Mucosa of descending colon (tissue), 3 donors: ENCODE measurements around the gene TMEM186. TPM values are rescaled to one million over a fixed set of nuclear protein-coding genes. Genes with fewer than 3 reads are reported as not detected.

Experiments
- ATAC-seq: fragments of 200-7000 bp; cut with Tn5 transposase; one replicate; pipeline ENCODE4 v1.9.1; 2020; ENCODE audit warnings: mild to moderate bottlenecking, moderate library complexity
- DNase-seq, 3 donors: peaks; one replicate each; pipeline ENCODE4 v3.0.0-alpha.2; 2020
- H3K36me3 ChIP-seq: fragments of 200-600 bp; one replicate; pipeline ENCODE4 v1.8.0; 2021; ENCODE audit warnings: low read depth, mild to moderate bottlenecking
- H3K4me1 ChIP-seq: fragments of 200-600 bp; one replicate; pipeline ENCODE4 v1.8.0; 2021; ENCODE audit warnings: low read depth, mild to moderate bottlenecking
- H3K4me3 ChIP-seq: fragments of 200-600 bp; one replicate; pipeline ENCODE4 v1.8.0; 2021; ENCODE audit warnings: mild to moderate bottlenecking
- H3K9me3 ChIP-seq: fragments of 200-600 bp; one replicate; pipeline ENCODE4 v1.8.0; 2021; ENCODE audit warnings: mild to moderate bottlenecking
- intact Hi-C, 2 donors: fragments of 100-400 bp; cut with DNase I in 1 of 2; cut with micrococcal nuclease in 1 of 2; formaldehyde crosslinking; loops; one replicate each; pipeline versions ENCODE4 v1.11.0 to v1.11.1; 2022; cut with DNase I, micrococcal nuclease
- total RNA-seq, 3 donors: library from RNA; stranded (reverse); fragmentation: NEBNext Ultra II Directional in 2 of 3; extraction: Animal tissue kit (Norgen Biotek cat#: 25700) in 2 of 3; gene quantifications; one replicate each; pipeline versions ENCODE4 v1.2.1 to v1.2.4, GENCODE V29; 2021 to 2023
- TF ChIP-seq, protein P1 (sequence below): fragments of 200-600 bp; IDR thresholded peaks from one replicate; pipeline ENCODE4 v1.8.0; 2022; ENCODE audit warnings: antibody characterized with exemption, mild to moderate bottlenecking
- donor health status: DM: no; HTN: no; CAD: no; lungs with moderate emphysema.
- donor health status: DM: no; HTN: no; CAD: no.
- donor health status: DM: no; HTN: yes; CAD: no.

Gene TMEM186
- total RNA-seq, 3 donors from 2014 or later, result 12.2 to 13.9 (median 13.2) TPM

DNA sequence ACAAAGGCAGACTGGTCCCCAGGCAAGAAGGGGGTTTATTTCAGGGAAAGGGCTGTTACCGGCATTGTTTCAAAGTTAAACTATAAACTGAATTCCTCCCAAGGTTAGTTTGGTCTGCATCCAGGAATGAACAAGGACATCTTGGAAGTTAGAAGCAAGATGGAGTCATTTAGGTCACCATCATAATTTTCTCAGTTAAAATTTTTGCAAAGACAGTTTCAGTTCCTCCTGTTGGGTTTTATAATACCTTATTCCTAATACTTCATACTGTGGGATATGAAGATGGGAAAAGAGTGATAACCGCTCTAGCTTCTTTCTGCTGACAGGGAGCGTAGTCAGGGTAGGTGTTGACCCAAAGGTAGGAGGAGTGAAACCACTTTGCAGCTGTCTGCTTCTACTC, 25.0 kb upstream of the TMEM186 start:
- ATAC-seq (no peak), DNase-seq (no peak)
- intact Hi-C loops, result loop anchor here in 1 of 2 donors (10.0 kb wide), 1 partner anchor 62 kb away; the partner anchor contains the start of gene LITAFD
- TF ChIP-seq, protein P1, sequence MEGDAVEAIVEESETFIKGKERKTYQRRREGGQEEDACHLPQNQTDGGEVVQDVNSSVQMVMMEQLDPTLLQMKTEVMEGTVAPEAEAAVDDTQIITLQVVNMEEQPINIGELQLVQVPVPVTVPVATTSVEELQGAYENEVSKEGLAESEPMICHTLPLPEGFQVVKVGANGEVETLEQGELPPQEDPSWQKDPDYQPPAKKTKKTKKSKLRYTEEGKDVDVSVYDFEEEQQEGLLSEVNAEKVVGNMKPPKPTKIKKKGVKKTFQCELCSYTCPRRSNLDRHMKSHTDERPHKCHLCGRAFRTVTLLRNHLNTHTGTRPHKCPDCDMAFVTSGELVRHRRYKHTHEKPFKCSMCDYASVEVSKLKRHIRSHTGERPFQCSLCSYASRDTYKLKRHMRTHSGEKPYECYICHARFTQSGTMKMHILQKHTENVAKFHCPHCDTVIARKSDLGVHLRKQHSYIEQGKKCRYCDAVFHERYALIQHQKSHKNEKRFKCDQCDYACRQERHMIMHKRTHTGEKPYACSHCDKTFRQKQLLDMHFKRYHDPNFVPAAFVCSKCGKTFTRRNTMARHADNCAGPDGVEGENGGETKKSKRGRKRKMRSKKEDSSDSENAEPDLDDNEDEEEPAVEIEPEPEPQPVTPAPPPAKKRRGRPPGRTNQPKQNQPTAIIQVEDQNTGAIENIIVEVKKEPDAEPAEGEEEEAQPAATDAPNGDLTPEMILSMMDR, result no peak
- Histone ChIP-seq H3K36me3 (peaks cover 4% of the 10 kb centered on the region), H3K9me3 (no peaks in the 10 kb centered on the region), H3K4me1 (no peaks in the 10 kb centered on the region), H3K4me3 (no peak overlapping the region)

DNA sequence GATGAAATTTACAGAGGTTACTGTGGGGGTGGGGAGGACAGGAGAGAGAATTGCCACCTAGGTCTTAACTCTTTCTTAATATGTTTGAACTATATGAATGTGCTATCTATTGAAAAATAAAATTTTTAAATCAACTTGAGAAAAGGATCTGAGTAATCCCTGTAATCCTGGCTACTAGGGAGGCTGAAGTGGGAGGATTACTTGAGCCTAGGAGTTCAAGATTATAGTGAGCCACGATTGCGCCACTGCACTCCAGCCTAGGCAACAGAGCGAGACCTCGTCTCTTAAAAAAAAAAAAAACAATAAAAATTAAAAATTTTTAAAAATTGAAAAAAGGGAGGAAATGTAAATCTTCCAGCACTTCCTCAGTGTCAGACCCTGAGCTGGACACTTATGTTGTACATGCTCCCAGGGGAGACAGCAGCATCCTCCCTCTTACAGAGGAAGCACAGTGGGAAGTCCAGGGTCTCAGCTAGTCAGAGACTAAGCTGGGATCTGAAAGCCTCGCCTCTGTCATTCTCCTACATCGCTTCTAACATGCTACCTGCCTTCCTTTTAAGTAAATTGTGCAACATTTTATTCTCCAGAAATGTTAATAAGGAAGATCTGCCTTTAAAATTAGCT, 22.1 kb upstream of the TMEM186 start:
- H3K4me1 ChIP-seq, result no peaks in the 10 kb centered on the region
- DNase-seq (no peak), ATAC-seq (no peak)
- TF ChIP-seq, protein P1, result no peak
- H3K36me3 ChIP-seq, result peaks cover 4% of the 10 kb centered on the region
- no peaks in the 10 kb centered on the region for H3K9me3 ChIP-seq
- no peak overlapping the region for H3K4me3 ChIP-seq
- intact Hi-C loops, result loop anchor here in 1 of 2 donors (10.0 kb wide), 1 partner anchor 65 kb away; the partner anchor contains the start of gene LITAFD

DNA sequence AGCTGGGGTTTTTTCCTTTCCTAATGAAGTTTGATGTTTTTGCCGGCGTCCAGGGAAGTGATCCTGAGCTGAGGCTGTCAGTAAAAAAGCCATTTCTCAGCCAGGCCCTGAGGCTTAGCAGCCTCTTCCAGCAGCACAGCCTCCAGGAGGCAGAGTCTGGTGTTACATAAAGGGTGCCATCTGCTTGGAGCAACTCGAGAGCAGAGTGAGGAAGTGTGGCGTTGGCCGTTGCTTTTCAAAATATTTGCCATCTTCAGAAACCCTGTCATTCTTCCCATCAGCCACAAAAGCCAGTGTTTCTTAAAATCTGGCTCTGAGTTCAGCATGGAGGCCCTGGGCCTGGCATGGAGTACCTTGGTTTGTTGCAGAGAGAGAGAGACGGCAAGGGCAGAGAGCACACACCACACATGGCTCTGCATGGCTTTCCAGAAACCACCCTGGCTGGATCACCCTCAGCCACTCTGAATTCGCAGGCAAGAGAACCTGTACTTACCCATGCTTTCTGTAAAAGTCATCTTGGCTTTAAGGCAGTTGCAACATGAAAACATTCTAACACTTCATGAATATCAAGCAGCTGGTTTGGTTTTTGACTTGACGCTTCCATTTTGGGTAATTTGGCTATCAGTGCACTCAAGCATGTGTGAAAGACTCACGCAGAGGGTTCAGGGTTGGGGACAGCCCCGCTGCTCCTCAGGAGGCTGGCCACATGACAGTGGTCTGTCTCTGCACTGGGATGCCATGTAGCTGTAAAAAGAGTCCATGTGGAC, 21.2 kb upstream of the TMEM186 start:
- no peaks in the 10 kb centered on the region for H3K4me1 ChIP-seq
- H3K4me3 ChIP-seq, result no peak overlapping the region
- intact Hi-C loops, result no loop called here
- ATAC-seq (no peak), DNase-seq (no peak)
- H3K9me3 ChIP-seq, result no peaks in the 10 kb centered on the region
- peaks cover 5% of the 10 kb centered on the region for H3K36me3 ChIP-seq
- TF ChIP-seq, protein P1, result no peak

DNA sequence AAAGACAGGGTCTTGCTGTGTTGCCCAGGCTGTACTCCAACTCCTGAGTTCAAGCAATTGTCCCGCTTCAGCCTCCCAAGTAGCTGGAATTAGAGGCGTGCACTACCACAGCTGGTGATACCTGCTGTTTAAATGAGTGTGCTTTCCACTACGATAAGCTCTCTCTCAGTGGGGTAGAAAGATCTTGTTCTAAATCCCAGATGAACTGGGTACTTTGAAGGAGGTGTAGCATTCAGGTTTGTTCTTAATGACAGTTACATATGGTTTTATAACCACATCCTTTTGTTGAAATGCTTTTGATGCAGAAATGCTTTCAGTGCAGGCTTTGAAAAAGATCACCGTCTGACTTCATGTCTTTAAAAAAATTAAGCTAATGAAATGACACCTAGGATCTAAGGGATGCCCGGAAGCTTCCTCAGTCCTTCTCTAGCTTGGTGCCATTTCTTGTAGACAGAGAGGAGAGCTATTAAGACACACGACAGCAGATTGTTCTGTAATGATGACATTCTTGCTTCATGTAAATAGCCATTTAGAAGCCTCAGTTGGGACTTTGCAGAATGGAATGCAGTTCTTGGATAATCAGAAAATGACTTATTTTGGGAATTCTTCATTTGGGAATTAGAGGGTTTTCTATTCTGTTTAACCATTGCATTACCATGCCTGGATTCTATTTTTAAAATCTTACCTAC, 19.7 kb upstream of the TMEM186 start:
- Histone ChIP-seq H3K9me3 (no peaks in the 10 kb centered on the region), H3K4me1 (no peaks in the 10 kb centered on the region), H3K4me3 (no peak overlapping the region), H3K36me3 (peaks cover 15% of the 10 kb centered on the region)
- TF ChIP-seq, protein P1, result no peak
- ATAC-seq, result no peak
- intact Hi-C loops, result no loop called here
- no peak for DNase-seq

DNA sequence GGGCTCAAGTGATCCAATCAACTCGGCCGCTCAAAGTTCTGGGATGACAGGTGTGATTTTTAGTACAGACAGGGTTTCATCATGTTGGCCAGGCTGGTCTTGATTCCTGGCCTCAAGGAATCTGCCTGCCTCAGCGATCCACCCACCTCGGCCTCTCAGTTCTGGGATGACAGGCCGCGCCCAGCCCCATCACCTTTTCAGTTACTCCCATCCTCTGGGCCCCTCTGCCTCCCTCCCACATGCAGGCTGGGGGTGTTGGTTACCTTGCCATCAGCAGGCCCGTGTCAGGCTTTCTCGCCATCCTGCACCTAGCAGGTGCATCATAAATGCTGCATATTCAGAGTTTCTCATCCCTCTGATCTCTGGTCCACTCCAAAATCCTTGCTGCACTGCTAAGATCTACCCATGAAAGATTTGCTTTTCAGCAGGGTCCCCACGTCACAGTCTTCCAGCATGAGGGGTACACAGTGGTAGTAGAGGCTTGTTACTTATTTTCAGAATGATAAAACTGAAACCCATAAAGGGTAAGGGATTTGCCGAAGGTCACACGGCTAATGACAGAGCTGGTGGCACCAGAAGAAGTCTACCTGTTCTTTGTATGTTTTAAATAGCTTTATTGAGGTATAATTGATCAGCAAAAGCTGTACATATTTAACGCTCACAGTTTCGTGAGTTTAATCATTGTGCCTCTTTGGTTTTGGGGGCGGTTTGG, 16.8 kb upstream of the TMEM186 start:
- ATAC-seq, result no peak
- H3K9me3 ChIP-seq, result no peaks in the 10 kb centered on the region
- DNase-seq, result no peak
- TF ChIP-seq, protein P1, result no peak
- H3K4me1 ChIP-seq, result no peaks in the 10 kb centered on the region
- H3K4me3 ChIP-seq, result no peak overlapping the region
- intact Hi-C loops, result no loop called here
- H3K36me3 ChIP-seq, result peaks cover 15% of the 10 kb centered on the region
